HG03342 (cell line): Measurements from ENCODE around the gene PCDHB5.
"Not testable (repeated sequence)": the region's sequence is repeated elsewhere in the genome, so short reads cannot be mapped to it uniquely, and the experiment has no call there.

Experiments used
- ATAC-seq: cut with Tn5 transposase; IDR thresholded peaks from one replicate; pipeline ENCODE4 v1.9.1; 2021; ENCODE audit warnings: mild to moderate bottlenecking, moderate library complexity; ENCODE audit not compliant: unreplicated experiment

Gene PCDHB5

DNA sequence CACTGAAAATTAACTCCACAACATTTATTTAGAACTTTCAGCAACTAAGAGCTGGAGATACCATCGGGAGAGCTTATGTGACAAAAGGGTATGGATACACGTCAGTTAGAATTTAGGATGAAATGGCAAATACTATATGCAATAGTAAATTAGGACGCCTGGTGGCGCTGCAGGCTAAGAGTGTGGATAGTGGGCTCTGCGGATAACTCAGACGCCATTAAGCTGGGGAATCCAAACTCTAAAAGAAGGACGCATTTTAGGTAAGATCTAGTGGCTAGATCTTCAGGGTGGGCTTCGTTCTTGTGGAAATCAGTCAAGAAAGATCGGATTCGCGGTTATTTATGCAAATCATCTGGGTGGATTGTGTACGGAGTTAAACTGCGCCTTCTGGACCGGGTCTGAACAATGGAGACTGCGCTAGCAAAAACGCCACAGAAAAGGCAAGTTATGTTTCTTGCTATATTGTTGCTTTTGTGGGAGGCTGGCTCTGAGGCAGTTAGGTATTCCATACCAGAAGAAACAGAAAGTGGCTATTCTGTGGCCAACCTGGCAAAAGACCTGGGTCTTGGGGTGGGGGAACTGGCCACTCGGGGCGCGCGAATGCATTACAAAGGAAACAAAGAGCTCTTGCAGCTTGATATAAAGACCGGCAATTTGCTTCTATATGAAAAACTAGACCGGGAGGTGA is at the start of gene PCDHB5:
PCDHB5 (plus strand) TSS at position 177 of the 688 bp plus-strand sequence; CDS start at position 406, 229 bp downstream.
- no peak for ATAC-seq

DNA sequence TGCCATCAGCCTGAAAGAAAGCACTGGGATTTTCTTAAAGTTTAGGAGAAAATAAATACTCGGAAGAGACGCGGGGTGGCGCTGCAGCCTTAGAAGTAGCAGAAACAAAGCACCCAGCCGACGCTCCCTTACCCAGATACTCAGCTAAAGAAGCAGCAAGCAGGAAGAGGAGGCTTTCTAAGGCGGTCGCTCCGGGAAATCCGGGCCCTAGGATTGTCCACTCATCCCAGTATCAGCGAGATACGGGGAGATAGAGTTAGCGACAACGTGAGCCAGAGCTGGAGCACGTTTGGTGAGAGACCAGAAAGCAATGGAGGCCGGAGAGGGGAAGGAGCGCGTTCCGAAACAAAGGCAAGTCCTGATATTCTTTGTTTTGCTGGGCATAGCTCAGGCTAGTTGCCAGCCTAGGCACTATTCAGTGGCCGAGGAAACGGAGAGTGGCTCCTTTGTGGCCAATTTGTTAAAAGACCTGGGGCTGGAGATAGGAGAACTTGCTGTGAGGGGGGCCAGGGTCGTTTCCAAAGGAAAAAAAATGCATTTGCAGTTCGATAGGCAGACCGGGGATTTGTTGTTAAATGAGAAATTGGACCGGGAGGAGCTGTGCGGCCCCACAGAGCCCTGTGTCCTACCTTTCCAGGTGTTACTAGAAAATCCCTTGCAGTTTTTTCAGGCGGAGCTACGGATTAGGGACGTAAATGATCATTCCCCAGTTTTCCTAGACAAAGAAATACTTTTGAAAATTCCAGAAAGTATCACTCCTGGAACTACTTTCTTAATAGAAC is 40.3 kb upstream of the PCDHB5 start, which contains the start of gene PCDHB2:
PCDHB2 (plus strand) TSS at position 135 of the 782 bp plus-strand sequence; CDS start at position 311, 176 bp downstream.
- ATAC-seq: no peak

DNA sequence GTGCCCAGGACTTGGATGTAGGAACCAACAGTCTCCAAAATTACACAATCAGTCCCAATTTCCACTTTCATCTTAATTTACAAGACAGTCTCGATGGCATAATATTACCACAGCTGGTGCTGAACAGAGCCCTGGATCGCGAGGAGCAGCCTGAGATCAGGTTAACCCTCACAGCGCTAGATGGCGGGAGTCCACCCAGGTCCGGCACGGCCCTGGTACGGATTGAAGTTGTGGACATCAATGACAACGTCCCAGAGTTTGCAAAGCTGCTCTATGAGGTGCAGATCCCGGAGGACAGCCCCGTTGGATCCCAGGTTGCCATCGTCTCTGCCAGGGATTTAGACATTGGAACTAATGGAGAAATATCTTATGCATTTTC is 39.8 kb upstream of the PCDHB5 start:
- no peak for ATAC-seq

DNA sequence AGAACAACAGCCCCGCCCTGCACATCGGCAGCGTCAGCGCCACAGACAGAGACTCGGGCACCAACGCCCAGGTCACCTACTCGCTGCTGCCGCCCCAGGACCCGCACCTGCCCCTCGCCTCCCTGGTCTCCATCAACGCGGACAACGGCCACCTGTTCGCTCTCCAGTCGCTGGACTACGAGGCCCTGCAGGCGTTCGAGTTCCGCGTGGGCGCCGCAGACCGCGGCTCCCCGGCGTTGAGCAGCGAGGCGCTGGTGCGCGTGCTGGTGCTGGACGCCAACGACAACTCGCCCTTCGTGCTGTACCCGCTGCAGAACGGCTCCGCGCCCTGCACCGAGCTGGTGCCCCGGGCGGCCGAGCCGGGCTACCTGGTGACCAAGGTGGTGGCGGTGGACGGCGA is 38.8 kb upstream of the PCDHB5 start:
- not testable (repeated sequence) for ATAC-seq

DNA sequence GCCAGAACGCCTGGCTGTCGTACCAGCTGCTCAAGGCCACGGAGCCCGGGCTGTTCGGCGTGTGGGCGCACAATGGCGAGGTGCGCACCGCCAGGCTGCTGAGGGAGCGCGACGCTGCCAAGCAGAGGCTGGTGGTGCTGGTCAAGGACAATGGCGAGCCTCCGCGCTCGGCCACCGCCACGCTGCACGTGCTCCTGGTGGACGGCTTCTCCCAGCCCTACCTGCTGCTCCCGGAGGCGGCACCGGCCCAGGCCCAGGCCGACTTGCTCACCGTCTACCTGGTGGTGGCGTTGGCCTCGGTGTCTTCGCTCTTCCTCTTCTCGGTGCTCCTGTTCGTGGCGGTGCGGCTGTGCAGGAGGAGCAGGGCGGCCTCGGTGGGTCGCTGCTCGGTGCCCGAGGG is 38.4 kb upstream of the PCDHB5 start:
- not testable (repeated sequence) for ATAC-seq

GRCh38 chr5:141100243-141100805 is 34.7 kb upstream of the PCDHB5 start, which contains the start of gene PCDHB3:
TSS of gene PCDHB3 (plus strand) at chr5:141100473. CDS start at chr5:141100650, 177 bp downstream.
- ATAC-seq: no peak

DNA sequence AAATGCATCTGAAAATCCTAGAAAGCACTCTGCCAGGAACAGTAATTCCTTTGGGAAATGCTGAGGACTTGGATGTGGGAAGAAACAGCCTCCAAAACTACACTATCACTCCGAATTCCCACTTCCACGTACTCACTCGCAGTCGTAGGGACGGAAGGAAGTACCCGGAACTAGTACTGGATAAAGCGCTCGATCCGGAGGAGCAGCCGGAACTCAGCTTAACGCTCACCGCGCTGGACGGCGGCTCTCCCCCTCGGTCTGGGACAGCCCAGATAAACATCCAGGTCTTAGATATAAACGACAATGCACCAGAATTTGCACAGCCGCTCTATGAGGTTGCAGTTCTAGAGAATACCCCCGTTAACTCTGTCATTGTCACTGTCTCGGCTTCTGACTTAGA is 33.9 kb upstream of the PCDHB5 start:
- ATAC-seq: no peak

DNA sequence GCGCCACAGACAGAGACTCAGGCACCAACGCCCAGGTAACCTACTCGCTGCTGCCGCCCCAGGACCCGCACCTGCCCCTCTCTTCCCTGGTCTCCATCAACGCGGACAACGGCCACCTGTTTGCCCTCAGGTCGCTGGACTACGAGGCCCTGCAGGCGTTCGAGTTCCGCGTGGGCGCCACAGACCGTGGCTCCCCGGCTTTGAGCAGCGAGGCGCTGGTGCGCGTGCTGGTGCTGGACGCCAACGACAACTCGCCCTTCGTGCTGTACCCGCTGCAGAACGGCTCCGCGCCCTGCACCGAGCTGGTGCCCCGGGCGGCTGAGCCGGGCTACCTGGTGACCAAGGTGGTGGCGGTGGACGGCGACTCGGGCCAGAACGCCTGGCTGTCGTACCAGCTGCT is 32.9 kb upstream of the PCDHB5 start:
- ATAC-seq: not testable (repeated sequence)

DNA sequence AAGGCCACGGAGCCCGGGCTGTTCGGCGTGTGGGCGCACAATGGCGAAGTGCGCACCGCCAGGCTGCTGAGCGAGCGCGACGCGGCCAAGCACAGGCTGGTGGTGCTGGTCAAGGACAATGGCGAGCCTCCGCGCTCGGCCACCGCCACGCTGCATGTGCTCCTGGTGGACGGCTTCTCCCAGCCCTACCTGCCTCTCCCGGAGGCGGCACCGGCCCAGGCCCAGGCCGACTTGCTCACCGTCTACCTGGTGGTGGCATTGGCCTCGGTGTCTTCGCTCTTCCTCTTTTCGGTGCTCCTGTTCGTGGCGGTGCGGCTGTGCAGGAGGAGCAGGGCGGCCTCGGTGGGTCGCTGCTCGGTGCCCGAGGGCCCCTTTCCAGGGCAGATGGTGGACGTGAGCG is 32.5 kb upstream of the PCDHB5 start:
- ATAC-seq: not testable (repeated sequence)

- ATAC-seq: no peak
Measured at GRCh38 chr5:141105350-141105749, 29.7 kb upstream of the PCDHB5 start.

DNA sequence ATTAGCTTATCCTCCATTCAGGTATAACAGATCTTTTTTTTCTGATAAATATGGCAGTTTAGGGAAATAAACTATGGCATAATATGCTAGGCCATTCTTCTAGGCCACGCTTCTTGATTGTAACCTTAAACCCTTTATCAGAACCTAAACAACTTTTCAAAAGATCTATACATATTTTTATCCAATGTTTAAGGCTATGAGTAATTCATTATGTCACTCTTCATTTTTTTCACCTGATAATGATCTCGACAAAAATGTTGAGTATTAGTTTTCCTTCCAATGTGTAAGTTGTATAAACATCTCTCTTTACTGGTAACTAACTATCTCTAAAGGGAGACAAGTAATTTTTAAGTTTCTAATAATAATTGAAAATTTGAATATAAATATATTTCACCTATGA is 15.8 kb upstream of the PCDHB5 start:
- ATAC-seq: no peak

DNA sequence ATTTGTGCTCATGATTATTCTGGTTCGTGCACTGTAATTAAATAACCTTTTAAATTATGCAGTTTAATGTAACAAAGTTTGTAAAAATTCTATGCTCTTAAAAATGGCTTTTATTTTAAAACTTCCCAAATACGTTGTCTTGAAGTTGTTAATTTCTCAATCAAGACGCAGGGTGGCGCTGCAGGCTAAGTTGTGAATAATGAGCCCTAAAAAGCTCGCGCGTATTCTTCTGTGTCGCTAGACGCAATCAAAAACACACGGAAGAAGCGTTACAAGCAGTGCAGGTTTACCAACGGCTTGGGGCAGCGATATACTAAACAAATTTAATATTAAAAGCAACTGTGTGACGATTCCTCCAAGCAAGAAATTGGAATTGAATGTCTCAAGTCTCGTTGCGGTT is 13.4 kb upstream of the PCDHB5 start, which contains the start of gene PCDHB4:
PCDHB4 (plus strand) TSS at position 256 of the 400 bp plus-strand sequence. CDS start 181 bp downstream, outside the sequence.
- no peak for ATAC-seq

DNA sequence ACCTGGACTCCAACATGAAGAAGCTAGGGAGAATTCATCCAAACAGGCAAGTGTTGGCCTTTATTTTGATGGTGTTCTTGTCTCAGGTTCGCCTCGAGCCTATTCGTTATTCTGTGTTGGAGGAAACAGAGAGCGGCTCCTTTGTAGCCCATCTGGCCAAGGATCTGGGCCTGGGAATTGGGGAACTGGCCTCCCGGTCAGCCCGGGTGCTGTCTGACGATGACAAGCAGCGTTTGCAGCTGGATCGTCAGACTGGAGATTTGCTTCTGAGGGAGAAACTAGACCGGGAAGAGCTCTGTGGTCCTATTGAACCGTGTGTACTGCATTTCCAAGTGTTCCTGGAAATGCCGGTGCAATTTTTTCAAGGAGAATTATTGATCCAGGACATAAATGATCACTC is 13.0 kb upstream of the PCDHB5 start:
- ATAC-seq: no peak

DNA sequence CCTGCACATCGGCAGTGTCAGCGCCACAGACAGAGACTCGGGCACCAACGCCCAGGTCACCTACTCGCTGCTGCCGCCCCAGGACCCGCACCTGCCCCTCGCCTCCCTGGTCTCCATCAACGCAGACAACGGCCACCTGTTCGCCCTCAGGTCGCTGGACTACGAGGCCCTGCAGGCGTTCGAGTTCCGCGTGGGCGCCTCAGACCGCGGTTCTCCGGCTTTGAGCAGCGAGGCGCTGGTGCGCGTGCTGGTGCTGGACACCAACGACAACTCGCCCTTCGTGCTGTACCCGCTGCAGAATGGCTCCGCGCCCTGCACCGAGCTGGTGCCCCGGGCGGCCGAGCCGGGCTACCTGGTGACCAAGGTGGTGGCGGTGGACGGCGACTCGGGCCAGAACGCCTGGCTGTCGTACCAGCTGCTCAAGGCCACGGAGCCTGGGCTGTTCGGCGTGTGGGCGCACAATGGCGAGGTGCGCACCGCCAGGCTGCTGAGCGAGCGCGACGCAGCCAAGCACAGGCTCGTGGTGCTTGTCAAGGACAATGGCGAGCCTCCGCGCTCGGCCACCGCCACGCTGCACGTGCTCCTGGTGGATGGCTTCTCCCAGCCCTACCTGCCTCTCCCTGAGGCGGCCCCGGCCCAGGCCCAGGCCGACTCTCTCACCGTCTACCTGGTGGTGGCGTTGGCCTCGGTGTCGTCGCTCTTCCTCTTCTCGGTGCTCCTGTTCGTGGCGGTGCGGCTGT is 11.4 kb upstream of the PCDHB5 start:
- not testable (repeated sequence) for ATAC-seq

GRCh38 chr5:141127305-141127704 is 7.7 kb upstream of the PCDHB5 start:
- no peak for ATAC-seq

DNA sequence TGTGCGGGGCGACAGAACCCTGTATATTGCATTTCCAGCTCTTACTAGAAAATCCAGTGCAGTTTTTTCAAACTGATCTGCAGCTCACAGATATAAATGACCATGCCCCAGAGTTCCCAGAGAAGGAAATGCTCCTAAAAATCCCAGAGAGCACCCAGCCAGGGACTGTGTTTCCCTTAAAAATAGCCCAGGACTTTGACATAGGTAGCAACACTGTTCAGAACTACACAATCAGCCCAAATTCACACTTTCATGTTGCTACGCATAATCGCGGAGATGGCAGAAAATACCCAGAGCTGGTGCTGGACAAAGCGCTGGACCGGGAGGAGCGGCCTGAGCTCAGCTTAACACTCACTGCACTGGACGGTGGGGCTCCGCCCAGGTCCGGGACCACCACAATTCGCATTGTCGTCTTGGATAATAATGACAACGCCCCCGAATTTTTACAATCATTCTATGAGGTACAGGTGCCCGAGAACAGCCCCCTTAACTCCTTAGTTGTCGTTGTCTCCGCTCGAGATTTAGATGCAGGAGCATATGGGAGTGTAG is 786 bp downstream of the PCDHB5 start:
- ATAC-seq: no peak

DNA sequence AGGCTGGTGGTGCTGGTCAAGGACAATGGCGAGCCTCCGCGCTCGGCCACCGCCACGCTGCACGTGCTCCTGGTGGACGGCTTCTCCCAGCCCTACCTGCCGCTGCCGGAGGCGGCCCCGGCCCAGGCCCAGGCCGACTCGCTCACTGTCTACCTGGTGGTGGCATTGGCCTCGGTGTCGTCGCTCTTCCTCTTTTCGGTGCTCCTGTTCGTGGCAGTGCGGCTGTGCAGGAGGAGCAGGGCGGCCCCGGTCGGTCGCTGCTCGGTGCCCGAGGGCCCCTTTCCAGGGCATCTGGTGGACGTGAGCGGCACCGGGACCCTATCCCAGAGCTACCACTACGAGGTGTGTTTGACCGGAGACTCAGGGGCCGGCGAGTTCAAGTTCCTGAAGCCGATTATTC is 2.3 kb downstream of the PCDHB5 start:
- not testable (repeated sequence) for ATAC-seq

- no peak for ATAC-seq
Measured at GRCh38 chr5:141149812-141150211, 14.8 kb downstream of the PCDHB5 start, which contains the start of gene PCDHB6. TSS of gene PCDHB6 (plus strand) at chr5:141150057. CDS start at chr5:141150258, 201 bp downstream.

DNA sequence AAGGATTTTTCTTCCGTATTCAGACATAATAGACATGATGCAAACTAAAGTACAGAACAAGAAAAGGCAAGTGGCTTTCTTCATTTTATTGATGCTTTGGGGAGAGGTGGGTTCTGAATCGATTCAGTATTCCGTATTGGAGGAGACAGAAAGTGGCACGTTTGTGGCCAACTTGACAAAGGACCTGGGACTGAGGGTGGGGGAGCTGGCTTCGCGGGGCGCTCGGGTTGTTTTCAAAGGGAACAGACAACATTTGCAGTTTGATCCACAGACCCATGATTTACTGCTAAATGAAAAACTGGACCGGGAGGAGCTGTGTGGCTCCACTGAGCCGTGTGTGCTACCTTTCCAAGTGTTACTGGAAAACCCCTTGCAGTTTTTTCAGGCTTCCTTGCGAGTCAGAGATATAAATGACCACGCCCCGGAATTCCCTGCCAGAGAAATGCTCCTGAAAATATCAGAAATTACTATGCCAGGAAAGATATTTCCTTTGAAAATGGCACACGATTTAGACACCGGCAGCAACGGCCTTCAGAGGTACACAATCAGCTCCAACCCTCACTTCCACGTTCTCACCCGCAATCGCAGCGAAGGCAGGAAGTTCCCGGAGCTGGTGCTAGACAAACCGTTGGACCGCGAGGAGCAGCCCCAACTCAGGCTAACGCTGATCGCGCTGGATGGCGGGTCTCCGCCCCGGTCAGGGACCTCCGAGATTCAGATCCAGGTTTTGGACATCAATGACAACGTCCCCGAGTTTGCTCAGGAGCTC is 15.4 kb downstream of the PCDHB5 start:
- ATAC-seq: no peak

DNA sequence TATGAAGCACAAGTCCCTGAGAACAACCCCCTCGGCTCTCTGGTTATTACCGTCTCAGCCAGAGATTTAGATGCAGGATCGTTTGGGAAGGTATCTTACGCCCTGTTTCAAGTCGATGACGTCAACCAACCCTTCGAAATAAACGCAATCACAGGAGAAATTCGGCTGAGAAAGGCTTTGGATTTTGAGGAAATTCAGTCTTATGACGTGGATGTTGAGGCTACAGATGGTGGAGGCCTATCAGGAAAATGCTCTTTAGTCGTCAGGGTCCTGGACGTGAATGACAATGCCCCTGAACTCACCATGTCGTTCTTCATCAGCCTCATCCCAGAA is 16.0 kb downstream of the PCDHB5 start:
- no peak for ATAC-seq
